Kidney (tissue), 14 donors: ENCODE measurements around the gene FOCAD. TPM values are rescaled to one million over a fixed set of nuclear protein-coding genes. Genes with fewer than 3 reads are reported as not detected.

Source experiments
- DNase-seq, 5 donors: peaks; one replicate each; pipeline ENCODE4 v3.0.0-alpha.2; 2013 to 2020
- FAIRE-seq: peaks from 2 replicates; lab custom pipeline; 2012; peaks lifted over from hg19 to GRCh38; lab: Jason Lieb, UNC
- H3K27ac ChIP-seq, 2 donors: one replicate each; pipeline ENCODE4 v1.7.0; 2013; ENCODE audit warnings: low read depth in 2 of 2, low read length in 2 of 2, inconsistent platforms in 1 of 2
- H3K27me3 ChIP-seq: one replicate; pipeline ENCODE4 v1.7.1; 2013; ENCODE audit warnings: low read length, inconsistent platforms; ENCODE audit not compliant: control insufficient read depth, insufficient read depth
- H3K36me3 ChIP-seq, 3 donors: one replicate each; pipeline versions ENCODE4 v1.7.0 to v1.7.1; 2013; ENCODE audit warnings: low read length in 3 of 3, control low read depth in 1 of 3, inconsistent platforms in 1 of 3; ENCODE audit not compliant: insufficient read depth in 3 of 3, control insufficient read depth in 2 of 3
- H3K4me1 ChIP-seq, 3 donors: one replicate each; pipeline versions ENCODE4 v1.7.0 to v1.7.1; 2013; ENCODE audit warnings: low read length in 3 of 3, inconsistent platforms in 1 of 3, low read depth in 1 of 3; ENCODE audit not compliant: control insufficient read depth in 2 of 3, insufficient read depth in 2 of 3
- H3K4me3 ChIP-seq, 3 donors: one replicate each; pipeline versions ENCODE4 v1.7.0 to v1.8.1; 2013; ENCODE audit warnings: low read length in 3 of 3, control low read depth in 1 of 3, inconsistent platforms in 1 of 3
- H3K9ac ChIP-seq, 3 donors: one replicate each; pipeline versions ENCODE4 v1.7.0 to v1.7.1; 2013; ENCODE audit warnings: low read length in 3 of 3, control low read depth in 1 of 3, inconsistent platforms in 1 of 3
- H3K9me3 ChIP-seq, 3 donors: one replicate each; pipeline versions ENCODE4 v1.7.0 to v1.7.1; 2013; ENCODE audit warnings: low read length in 3 of 3, control low read depth in 1 of 3, inconsistent platforms in 1 of 3; ENCODE audit not compliant: control insufficient read depth in 2 of 3, insufficient read depth in 1 of 3
- intact Hi-C: fragments of 100-400 bp; cut with DNase I; formaldehyde crosslinking; loops from one replicate; pipeline ENCODE4 v1.11.1; 2022
- polyA plus RNA-seq: library from polyadenylated mRNA; stranded (reverse); fragments of 350-450 nt; fragmentation: Illumina TruSeq; extraction: RNeasy Lipid Tissue Mini Kit (QIAGEN cat#74804); gene quantifications from one replicate; pipeline ENCODE4 v1.2.3, GENCODE V29; 2014; ENCODE audit warnings: low read depth, low replicate concordance; ENCODE audit not compliant: insufficient read depth
- total RNA-seq: library from RNA; stranded (reverse); fragmentation: NEBNext Ultra II Directional; extraction: Animal tissue kit (Norgen Biotek cat#: 25700); gene quantifications from one replicate; pipeline ENCODE4 v1.2.1, GENCODE V29; 2021
- TF ChIP-seq, protein P1 (sequence below): IDR thresholded peaks from 3 replicates; pipeline ENCODE4 v1.5.1; 2012; ENCODE audit warnings: mild to moderate bottlenecking, moderate library complexity, borderline replicate concordance; ENCODE audit not compliant: insufficient read depth; ENCODE audit errors: extremely low read depth
- donor health status: control.
- donor health status: control.
- donor health status: control.
- donor health status: control.
- donor health status: control.
- donor health status: DM: yes; HTN: yes; CAD: no.
- donor health status: Normal renal cell carcinoma (clear cell type).

Gene FOCAD
- total and polyA plus RNA-seq, 2 donors from 2014 or later, result 12.2 to 35.7 TPM

DNA sequence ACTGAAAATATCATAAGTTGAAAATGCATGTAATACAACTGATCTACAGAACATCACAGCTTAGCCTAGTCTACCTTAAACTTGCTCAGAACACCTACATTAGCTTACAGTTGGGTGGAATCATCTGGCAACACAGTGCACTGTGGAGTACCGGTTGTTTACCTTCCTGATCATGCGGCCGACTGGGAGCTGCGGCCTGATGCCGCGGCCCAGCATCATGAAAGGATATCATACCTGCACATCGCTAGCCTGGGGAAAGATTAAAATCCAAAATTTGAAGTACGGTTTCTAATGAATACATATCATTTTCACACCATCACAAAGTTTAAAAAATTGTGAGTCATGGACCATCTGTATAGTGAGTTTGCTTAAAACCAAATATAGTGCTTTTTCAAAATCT lies 345.6 kb downstream of the FOCAD start:
- no peak for DNase-seq
- H3K9me3 ChIP-seq, result no peaks in the 10 kb centered on the region
- H3K27ac ChIP-seq, result no peak overlapping the region
- no peak for FAIRE-seq
- no peaks in the 10 kb centered on the region for H3K27me3 ChIP-seq
- no peak overlapping the region for H3K4me3 ChIP-seq
- no peaks in the 10 kb centered on the region for H3K36me3 ChIP-seq
- intact Hi-C loops, result no loop called here
- TF ChIP-seq, protein P1, sequence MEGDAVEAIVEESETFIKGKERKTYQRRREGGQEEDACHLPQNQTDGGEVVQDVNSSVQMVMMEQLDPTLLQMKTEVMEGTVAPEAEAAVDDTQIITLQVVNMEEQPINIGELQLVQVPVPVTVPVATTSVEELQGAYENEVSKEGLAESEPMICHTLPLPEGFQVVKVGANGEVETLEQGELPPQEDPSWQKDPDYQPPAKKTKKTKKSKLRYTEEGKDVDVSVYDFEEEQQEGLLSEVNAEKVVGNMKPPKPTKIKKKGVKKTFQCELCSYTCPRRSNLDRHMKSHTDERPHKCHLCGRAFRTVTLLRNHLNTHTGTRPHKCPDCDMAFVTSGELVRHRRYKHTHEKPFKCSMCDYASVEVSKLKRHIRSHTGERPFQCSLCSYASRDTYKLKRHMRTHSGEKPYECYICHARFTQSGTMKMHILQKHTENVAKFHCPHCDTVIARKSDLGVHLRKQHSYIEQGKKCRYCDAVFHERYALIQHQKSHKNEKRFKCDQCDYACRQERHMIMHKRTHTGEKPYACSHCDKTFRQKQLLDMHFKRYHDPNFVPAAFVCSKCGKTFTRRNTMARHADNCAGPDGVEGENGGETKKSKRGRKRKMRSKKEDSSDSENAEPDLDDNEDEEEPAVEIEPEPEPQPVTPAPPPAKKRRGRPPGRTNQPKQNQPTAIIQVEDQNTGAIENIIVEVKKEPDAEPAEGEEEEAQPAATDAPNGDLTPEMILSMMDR, result no peak
- no peak overlapping the region for H3K9ac ChIP-seq
- peaks cover 0 to 2% (median 0%) of the 10 kb centered on the region in 3 donors for H3K4me1 ChIP-seq

GRCh38 chr9:21030389-21031035 lies 346.5 kb downstream of the FOCAD start:
- Histone ChIP-seq H3K4me3 (peak overlapping the region; percentile 24 to 55 (median 53)), H3K27me3 (no peaks in the 10 kb centered on the region), H3K9me3 (no peaks in the 10 kb centered on the region), H3K27ac (no peak overlapping the region), H3K36me3 (no peaks in the 10 kb centered on the region), H3K4me1 (peaks cover 0 to 2% (median 0%) of the 10 kb centered on the region in 3 donors), H3K9ac (no peak overlapping the region)
- intact Hi-C loops, result no loop called here
- peak in 2 of 5 donors; percentile 28 to 31 for DNase-seq
- TF ChIP-seq, protein P1, result no peak
- no peak for FAIRE-seq

GRCh38 chr9:21031091-21031807 lies 347.2 kb downstream of the FOCAD start, which contains the start of gene HACD4:
Gene HACD4, minus strand, starts transcription at chr9:21031640. Its CDS starts 50 bp downstream, at chr9:21031590.
- TF ChIP-seq, protein P1, result no peak
- Histone ChIP-seq H3K4me3 (peak within 1 kb of the TSS; percentile 53 to 65 (median 55)), H3K4me1 (peaks cover 0 to 2% (median 0%) of the 10 kb centered on the region in 3 donors), H3K27ac (peak within 1 kb of the TSS in 1 of 2 donors; percentile 65), H3K36me3 (no peaks in the 10 kb centered on the region), H3K9ac (peak within 1 kb of the TSS in 1 of 3 donors; percentile 8), H3K9me3 (no peaks in the 10 kb centered on the region), H3K27me3 (no peaks in the 10 kb centered on the region)
- FAIRE-seq (no peak), DNase-seq (peak; percentile 62 to 84 (median 70))
- intact Hi-C loops, result no loop called here
